Activated CD8-positive, alpha-beta memory T cell treated with anti-CD3 and anti-CD28 coated beads, Interleukin-2, amount 50 U/mL, for 1 hour (primary cell): ENCODE data around the gene MYL7.
A peak's percentile ranks its signal among the peaks of the same experiment; 100 is the strongest.
"Not testable (repeated sequence)": the region's sequence is repeated elsewhere in the genome, so short reads cannot be mapped to it uniquely, and the experiment has no call there.

ENCODE experiments used
- DNase-seq: peaks from one replicate; pipeline ENCODE4 v3.0.0-alpha.2; 2020; ENCODE audit errors: extremely low read depth

Gene MYL7

GRCh38 chr7:44131173-44132029 lies 9.7 kb downstream of the MYL7 start:
- DNase-seq, result no peak

DNA sequence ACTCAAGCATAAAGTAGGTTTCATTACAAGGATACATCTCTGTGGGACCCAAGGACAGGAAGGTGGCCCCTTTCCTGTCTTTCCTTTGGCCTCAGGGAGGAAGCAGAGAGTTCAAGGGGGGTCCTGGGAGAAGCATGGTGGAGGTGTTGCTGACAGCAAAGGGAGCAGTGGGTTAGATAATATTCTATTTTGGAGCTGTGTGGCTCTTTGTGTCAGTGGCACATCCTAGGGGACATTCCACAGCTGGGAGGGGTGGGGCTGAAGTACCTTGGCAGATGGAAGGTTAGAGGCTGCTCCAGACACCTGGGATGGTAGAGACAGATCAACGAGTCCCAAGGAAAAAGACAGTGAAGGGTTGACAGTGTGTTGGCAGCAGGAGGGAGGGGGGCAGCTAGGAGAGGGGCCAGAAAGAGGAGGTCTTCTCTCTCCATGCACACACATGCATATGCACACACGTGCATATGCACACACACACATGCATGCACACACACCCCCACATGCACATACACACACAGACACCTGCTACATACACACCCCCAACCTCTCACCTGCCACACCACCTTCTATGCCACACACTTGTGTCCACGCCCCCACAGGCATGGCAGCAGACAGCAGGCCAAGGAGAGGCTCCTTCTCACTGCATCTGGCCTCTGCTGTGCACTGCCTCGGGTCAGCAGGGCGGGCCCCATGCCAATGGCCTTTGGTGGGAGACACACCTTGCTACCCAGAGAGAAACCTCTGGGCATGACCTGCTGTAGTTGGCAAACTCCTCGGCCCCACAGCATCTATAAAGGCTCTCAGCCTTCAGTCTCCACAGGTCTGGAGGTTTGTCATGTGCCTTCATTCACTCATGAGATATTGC lies 12.2 kb downstream of the MYL7 start:
- DNase-seq, result no peak

GRCh38 chr7:44127161-44127560 lies 14.0 kb downstream of the MYL7 start:
- DNase-seq, result no peak

GRCh38 chr7:44126574-44126973 lies 14.6 kb downstream of the MYL7 start:
- not testable (repeated sequence) for DNase-seq

DNA sequence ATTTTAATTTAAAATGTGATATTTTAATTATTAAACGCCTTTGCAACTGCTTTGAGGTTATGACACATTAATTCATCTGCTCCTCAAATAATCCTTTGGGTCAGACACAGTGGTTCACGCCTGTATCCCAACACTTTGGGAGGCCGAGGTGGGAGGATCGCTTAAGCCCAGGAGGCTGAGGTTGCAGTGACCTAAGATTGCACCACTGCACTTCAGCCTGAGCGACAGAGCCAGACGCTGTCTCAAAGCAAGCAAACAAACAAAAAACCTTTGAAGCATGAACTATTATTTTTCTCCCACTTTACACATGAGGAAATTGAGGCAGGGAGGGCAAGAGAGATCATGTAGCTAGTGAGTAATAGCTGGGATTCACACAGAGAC lies 16.3 kb downstream of the MYL7 start:
- DNase-seq, result no peak

DNA sequence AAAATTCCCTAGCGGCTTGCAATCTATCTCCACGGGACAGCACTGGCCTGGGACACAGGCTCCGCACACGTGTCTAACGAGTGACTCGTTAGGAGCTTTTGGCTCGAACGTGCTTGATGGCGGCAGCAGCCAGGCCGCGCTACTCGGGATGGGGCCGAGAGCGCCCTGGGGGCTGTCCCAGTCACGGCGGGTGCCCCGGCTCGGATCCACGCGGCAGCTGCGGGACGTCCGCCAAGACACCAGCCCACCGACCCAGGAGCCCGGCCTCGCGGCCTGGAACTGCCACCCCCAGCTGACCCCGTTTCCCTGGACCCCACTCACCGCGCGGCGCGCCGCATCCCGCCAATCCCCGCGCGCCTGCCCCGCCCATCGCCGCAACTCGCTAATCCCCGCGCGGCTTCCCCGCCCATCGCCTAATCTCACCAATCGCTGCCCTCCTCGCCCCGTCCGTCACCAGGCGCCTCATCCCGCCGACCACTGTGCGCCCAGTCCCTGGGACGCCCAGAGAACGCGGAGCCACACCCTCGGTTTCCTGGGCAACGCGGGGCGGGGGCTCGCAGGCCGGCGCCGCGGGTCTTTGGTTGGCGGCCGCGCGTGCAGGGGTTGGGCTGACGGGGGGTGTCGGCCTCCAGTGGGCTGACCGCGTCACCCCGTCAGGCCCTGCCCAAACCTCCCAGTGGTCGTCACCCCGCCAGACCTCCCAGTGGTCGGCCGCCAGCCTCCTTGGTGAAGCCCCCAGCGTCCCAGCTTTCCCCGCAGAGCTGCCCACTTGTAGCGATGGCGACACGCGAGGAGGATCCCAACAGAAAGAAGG lies 17.7 kb downstream of the MYL7 start, which contains the start of gene POLD2:
Gene POLD2 (minus strand): TSS at position 359 of the 814 bp plus-strand sequence. CDS start 1,495 bp downstream, outside the sequence.
- peak; percentile 92 for DNase-seq

- no peak for DNase-seq
These were observed 18.6 kb downstream of the MYL7 start for GRCh38 chr7:44122529-44122928.

DNA sequence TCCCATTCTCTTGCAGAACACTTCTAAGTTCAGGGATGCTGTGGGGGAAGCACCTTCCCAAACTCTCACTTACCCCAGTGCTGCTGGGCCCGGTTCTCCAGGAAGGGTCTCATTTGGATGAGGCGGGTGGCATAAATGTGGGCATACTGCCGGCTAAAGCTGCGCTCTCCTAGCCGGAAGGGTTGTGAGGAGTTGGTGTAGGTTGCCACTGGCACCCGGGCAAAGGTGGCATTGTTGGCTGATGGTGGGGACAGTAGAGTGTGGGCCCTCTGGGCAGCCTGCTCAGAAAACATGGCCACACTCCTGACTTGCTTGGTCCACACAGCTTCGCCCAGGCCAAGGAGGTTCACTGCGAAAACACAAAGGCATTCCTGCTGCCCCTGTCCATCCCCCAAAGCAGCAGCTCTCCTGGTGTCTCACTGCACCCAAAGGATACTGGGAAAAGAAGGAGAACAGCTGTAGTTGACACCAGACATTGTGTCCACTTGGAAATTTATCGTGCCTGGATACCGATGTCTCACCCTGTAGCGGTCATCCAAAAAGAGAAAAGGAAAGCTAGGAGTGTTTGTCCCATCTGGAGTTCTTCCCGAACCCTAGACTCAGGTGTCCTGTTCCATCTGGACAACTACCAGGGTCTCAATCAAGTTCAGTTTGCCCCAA lies 19.2 kb downstream of the MYL7 start:
- no peak for DNase-seq

DNA sequence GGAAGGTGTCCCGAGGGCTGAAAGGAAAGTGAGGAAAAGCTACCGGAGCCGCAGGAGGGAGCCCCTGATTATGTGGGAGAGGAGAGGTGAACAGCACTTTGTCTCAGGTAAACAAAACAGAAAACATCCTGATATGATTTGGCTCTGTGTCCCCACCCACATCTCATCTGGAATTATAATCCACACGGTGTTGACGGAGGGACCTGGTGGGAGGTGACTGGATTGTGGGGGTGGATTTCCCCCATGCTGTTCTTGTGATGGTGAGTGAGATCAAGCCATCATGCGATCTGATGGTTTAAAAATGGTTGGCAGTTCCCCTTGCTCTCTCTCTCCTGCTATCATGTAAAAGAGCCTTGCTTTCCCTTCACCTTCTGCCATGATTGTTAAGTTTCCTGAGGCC lies 20.7 kb downstream of the MYL7 start:
- DNase-seq, result no peak

DNA sequence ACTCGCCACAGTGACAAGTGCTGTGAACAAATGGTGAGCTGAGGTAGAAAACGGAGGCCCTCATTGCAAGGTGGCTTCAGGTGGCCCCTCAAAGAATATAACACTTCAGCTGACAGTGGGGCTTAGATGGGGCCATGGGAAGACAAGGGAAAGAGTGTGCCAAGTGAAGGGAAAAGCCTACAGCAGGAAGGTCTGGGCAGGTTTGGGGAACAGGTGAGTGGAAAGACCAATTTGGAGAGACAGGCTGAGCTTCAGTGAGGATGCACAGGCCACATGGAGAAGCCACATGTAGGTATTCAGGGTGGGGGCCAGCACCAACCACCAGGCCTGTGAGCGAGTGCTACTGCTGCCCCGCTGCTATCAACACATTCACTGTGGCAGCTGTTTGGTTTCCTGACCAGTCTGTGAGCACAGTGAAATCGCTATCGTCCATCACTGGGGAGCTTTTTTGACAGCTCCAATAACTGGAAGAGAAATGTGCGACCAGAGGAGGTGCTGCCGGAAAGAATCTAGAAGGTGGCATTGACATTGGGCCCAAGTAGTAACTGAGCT lies 21.2 kb downstream of the MYL7 start:
- DNase-seq, result no peak

GRCh38 chr7:44117801-44118429 lies 23.2 kb downstream of the MYL7 start:
- DNase-seq, result no peak

GRCh38 chr7:44116789-44117666 lies 24.1 kb downstream of the MYL7 start:
- no peak for DNase-seq

DNA sequence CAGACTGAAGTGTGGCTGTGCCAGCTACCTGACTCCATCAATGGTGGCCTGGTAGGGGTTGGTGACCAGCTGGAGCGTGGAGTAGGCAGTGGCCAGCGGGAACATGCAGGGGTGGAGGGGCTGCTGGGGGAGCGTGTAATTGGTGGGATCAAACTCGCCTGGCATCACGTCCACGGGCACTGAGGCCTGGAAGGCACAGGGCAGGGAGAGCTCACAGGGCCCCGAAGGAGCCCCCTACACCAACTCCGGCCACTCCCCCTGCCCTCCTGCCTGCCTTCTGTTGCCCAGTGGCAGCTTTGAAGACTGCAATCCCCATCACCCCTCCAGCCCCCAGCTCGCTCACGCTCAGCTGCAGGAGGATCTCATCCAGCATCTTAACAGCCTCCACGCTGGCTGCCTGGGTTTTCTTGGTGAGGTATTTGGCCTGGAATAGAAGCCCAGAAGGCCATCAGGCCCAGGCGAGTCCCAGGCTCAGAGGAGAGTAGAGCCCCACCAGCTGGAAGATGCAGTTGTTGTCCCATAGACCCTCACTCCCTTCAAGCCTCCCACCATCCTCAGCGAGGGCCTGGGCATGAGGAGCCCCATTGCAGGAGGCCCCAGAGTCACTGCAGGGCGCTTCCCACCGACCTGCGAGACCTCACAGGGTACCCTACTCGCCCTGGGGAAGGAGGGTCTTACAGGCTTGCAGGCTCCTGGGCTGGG lies 24.9 kb downstream of the MYL7 start:
- no peak for DNase-seq

DNA sequence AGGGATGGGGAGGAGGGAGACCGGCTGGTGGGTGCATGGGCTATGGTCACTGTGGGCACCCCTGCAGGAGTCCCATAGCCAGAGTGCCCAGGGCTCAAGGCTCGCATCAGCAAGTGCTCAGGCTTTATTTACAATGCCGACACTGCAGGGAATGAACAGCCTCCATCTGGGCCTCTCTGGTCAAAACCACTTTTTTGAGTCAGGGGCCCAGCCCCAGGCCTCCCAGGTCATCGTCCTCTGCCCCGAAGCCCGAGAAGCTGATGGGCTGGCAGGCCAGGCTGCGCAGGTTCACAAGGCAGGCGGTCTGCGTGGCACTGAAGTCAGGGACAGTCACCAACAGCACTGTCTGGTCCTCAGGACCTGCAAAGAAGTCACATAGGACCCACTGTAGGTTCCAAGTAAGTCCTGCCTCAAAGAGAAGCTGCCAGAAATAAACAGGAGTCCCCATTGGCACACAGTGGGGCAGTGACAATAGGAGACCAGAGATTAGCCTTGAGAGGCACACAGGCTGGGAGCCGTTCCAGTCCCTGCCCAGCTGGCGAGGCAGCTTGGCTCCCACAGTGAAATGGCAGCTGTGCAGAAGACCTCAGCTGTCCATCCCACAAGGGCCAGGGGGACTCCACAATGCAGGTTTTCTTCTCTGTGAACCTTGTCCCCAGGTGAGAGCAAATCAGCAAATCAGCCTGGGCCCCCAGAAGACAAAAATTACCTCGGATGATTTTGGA lies 26.4 kb downstream of the MYL7 start:
- DNase-seq, result no peak

DNA sequence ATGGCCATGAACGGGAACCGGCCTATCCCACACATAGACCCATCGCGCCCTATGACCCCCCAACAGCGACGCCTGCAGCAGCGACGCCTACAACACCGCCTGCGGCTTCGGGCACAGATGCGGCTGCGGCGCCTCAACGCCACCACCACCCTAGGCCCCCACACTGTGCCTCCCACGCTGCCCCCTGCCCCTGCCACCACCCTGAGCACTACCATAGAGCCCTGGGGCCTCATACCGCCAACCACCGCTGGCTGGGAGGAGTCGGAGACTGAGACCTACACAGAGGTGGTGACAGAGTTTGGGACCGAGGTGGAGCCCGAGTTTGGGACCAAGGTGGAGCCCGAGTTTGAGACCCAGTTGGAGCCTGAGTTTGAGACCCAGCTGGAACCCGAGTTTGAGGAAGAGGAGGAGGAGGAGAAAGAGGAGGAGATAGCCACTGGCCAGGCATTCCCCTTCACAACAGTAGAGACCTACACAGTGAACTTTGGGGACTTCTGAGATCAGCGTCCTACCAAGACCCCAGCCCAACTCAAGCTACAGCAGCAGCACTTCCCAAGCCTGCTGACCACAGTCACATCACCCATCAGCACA lies 27.3 kb downstream of the MYL7 start:
- DNase-seq, result no peak

DNA sequence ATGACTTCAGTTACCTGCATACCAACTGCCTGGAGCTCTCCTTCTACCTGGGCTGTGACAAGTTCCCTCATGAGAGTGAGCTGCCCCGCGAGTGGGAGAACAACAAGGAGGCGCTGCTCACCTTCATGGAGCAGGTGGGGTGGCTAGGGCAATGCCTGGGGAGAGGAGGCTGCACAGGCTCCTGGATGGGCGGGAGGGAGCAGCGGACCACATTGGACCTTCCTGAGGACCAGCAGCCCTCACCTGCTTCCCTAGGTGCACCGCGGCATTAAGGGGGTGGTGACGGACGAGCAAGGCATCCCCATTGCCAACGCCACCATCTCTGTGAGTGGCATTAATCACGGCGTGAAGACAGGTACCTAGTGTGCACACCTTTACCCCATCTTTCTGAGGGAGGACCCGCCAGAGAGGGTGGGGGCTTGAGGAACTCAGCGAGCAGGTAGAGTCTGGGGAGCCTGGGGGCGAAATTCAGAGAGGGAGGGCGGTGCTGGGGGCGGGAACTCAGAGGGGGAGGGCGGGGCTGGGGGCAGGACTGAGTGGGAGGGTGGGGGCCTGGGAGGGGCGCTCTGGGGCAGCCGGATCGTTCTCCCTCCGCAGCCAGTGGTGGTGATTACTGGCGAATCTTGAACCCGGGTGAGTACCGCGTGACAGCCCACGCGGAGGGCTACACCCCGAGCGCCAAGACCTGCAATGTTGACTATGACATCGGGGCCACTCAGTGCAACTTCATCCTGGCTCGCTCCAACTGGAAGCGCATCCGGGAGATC lies 28.0 kb downstream of the MYL7 start:
- no peak for DNase-seq
